WTC11 (cell line): ENCODE results near the gene EHMT1. TPM values are rescaled to one million over a fixed set of nuclear protein-coding genes. Genes with fewer than 3 reads are reported as not detected.

Experiments
- ATAC-seq: fragments of 200-7000 bp; cut with Tn5 transposase; 2 replicates; pipeline ENCODE4 v1.10.0; 2021; ENCODE audit warnings: mild to moderate bottlenecking, moderate library complexity
- CTCF ChIA-PET: fragments of 300-600 bp; sonication (Branson Sonifier 250); formaldehyde crosslinking; loops from one replicate; lab custom pipeline; 2021; ENCODE audit warnings: antibody characterized with exemption; lab: Charles Lee
- POLR2A ChIA-PET: fragments of 350-600 bp; sonication (Branson Sonifier 250); formaldehyde crosslinking; loops from one replicate; lab custom pipeline; 2021; ENCODE audit warnings: antibody characterized with exemption; lab: Charles Lee
- DNase-seq: peaks from one replicate; pipeline ENCODE4 v3.0.0; 2021; ENCODE audit warnings: low spot score
- H3K27ac Mint-ChIP-seq: 2 replicates; pipeline ENCODE4 v1.8.0; 2021; ENCODE audit warnings: mixed read lengths
- H3K27me3 Mint-ChIP-seq: 2 replicates; pipeline ENCODE4 v1.8.0; 2021; ENCODE audit warnings: low read depth, mild to moderate bottlenecking, moderate library complexity, mixed read lengths
- H3K36me3 Mint-ChIP-seq: 2 replicates; pipeline ENCODE4 v1.8.0; 2021; ENCODE audit warnings: mixed read lengths
- H3K4me1 Mint-ChIP-seq: 2 replicates; pipeline ENCODE4 v1.8.0; 2022; ENCODE audit warnings: mixed read lengths
- H3K4me3 Mint-ChIP-seq: 2 replicates; pipeline ENCODE4 v1.8.0; 2021; ENCODE audit warnings: mild to moderate bottlenecking, moderate library complexity, mixed read lengths
- H3K9me3 Mint-ChIP-seq: 2 replicates; pipeline ENCODE4 v1.8.0; 2021; ENCODE audit warnings: mixed read lengths
- ARID4B ChIP-seq: sonication (generic); formaldehyde crosslinking; IDR thresholded peaks from 2 replicates; pipeline ENCODE4 v1.8.0; 2023; ENCODE audit warnings: missing genetic modification reagents, mild to moderate bottlenecking, borderline replicate concordance
- ATF2 ChIP-seq: sonication (generic); formaldehyde crosslinking; IDR thresholded peaks from 2 replicates; pipeline ENCODE4 v1.8.1; 2022; ENCODE audit warnings: low read depth, missing genetic modification reagents, borderline replicate concordance
- CREB1 ChIP-seq: sonication (generic); formaldehyde crosslinking; IDR thresholded peaks from 2 replicates; pipeline ENCODE4 v1.8.0; 2023; ENCODE audit warnings: mild to moderate bottlenecking, missing genetic modification reagents
- CREM ChIP-seq: sonication (generic); formaldehyde crosslinking; IDR thresholded peaks from 2 replicates; pipeline ENCODE4 v1.8.1; 2022; ENCODE audit warnings: mild to moderate bottlenecking, missing genetic modification reagents, moderate library complexity
- ELF4 ChIP-seq: sonication (generic); formaldehyde crosslinking; IDR thresholded peaks from 2 replicates; pipeline ENCODE4 v1.8.1; 2022; ENCODE audit warnings: low read depth, mild to moderate bottlenecking, moderate library complexity, missing genetic modification reagents
- FOXJ3 ChIP-seq: sonication (generic); formaldehyde crosslinking; IDR thresholded peaks from 2 replicates; pipeline ENCODE4 v1.9.0; 2021; ENCODE audit warnings: missing genetic modification reagents, mild to moderate bottlenecking, borderline replicate concordance
- FOXK1 ChIP-seq: sonication (generic); formaldehyde crosslinking; IDR thresholded peaks from 2 replicates; pipeline ENCODE4 v1.8.0; 2022; ENCODE audit warnings: mild to moderate bottlenecking, moderate library complexity, missing genetic modification reagents
- GRHL2 ChIP-seq: fragments of 250-450 bp; sonication (Bioruptor Pico); IDR thresholded peaks from 2 replicates; pipeline ENCODE4 v1.8.0; 2022; ENCODE audit warnings: mild to moderate bottlenecking, moderate library complexity; ENCODE audit not compliant: insufficient replicate concordance, severe bottlenecking
- JUN ChIP-seq: sonication (generic); formaldehyde crosslinking; IDR thresholded peaks from 2 replicates; pipeline ENCODE4 v1.8.0; 2023; ENCODE audit warnings: mild to moderate bottlenecking, missing genetic modification reagents
- NFE2L1 ChIP-seq: sonication (generic); formaldehyde crosslinking; IDR thresholded peaks from 2 replicates; pipeline ENCODE4 v1.8.1; 2023; ENCODE audit warnings: missing genetic modification reagents
- NR3C1 ChIP-seq: sonication (generic); formaldehyde crosslinking; conservative IDR thresholded peaks from 2 replicates; pipeline ENCODE4 v1.8.1; 2023; ENCODE audit warnings: low read depth, mild to moderate bottlenecking, missing genetic modification reagents
- RELA ChIP-seq: sonication (generic); formaldehyde crosslinking; IDR thresholded peaks from 2 replicates; pipeline ENCODE4 v1.8.1; 2022; ENCODE audit warnings: missing genetic modification reagents, mild to moderate bottlenecking, borderline replicate concordance
- SMAD3 ChIP-seq: sonication (generic); formaldehyde crosslinking; IDR thresholded peaks from 2 replicates; pipeline ENCODE4 v1.8.0; 2022; ENCODE audit warnings: missing genetic modification reagents, mild to moderate bottlenecking, borderline replicate concordance
- ZNF121 ChIP-seq: sonication (generic); formaldehyde crosslinking; IDR thresholded peaks from 2 replicates; pipeline ENCODE4 v1.8.0; 2023; ENCODE audit warnings: missing genetic modification reagents
- ZNF138 ChIP-seq: sonication (generic); formaldehyde crosslinking; conservative IDR thresholded peaks from 2 replicates; pipeline ENCODE4 v1.8.1; 2022; ENCODE audit warnings: mild to moderate bottlenecking, moderate library complexity, missing genetic modification reagents
- ZNF263 ChIP-seq: sonication (generic); formaldehyde crosslinking; IDR thresholded peaks from 2 replicates; pipeline ENCODE4 v1.8.1; 2022; ENCODE audit warnings: low read depth, mild to moderate bottlenecking, moderate library complexity, missing genetic modification reagents
- ZNF317 ChIP-seq: sonication (generic); formaldehyde crosslinking; IDR thresholded peaks from 2 replicates; pipeline ENCODE4 v1.8.1; 2023; ENCODE audit warnings: low read depth, mild to moderate bottlenecking, moderate library complexity, missing genetic modification reagents, borderline replicate concordance
- total RNA-seq: library from RNA; stranded (reverse); gene quantifications from 3 replicates; pipeline ENCODE4 v1.2.3, GENCODE V29; 2021
- TF ChIP-seq, protein P1 (sequence below): sonication (generic); formaldehyde crosslinking; IDR thresholded peaks from 2 replicates; pipeline ENCODE4 v1.8.1; 2023; ENCODE audit warnings: mild to moderate bottlenecking, missing genetic modification reagents, moderate library complexity
- TF ChIP-seq, protein P2 (sequence below): fragments of 250-450 bp; sonication (Bioruptor Pico); IDR thresholded peaks from 2 replicates; pipeline ENCODE4 v1.9.0; 2021; ENCODE audit warnings: mild to moderate bottlenecking, borderline replicate concordance

Gene EHMT1
- total RNA-seq, 1 experiment from 2014 or later, result 170 TPM

GRCh38 chr9:137721479-137721878 is 102.7 kb downstream of the EHMT1 start:
- no peak for ATAC-seq
- Mint-ChIP-seq H3K36me3 (peaks cover 64% of the 10 kb centered on the region), H3K27ac (peak overlapping the region; percentile 97), H3K4me1 (peaks cover 30% of the 10 kb centered on the region), H3K9me3 (peaks cover 20% of the 10 kb centered on the region), H3K4me3 (no peak overlapping the region), H3K27me3 (no peaks in the 10 kb centered on the region)
- no peak for DNase-seq
- ChIA-PET POLR2A (no interaction called here), CTCF (no interaction called here)
- no peak for TF ChIP-seq NR3C1
- no peak for TF ChIP-seq CREB1 (CRISPR knock-in tag)

DNA sequence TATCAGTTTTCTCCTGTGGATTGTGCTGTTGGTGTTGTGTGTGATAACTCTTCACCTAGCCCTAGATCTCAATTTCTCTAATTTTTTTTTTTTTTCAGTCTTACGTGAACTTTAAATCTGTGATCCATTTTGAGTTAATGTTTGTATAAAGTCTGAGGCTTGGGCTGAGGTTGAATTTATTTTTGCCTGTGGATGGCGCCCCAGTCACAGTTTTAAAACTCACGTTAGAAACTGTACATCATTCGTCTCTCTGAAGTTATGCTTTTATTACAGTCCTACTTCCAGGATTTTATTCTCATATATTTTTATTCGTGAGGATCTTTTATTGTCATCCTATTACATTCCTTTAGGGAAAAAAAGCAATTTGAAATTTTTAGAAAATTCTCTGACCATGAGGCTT is 103.1 kb downstream of the EHMT1 start:
- CTCF ChIA-PET, result no interaction called here
- POLR2A ChIA-PET, result no interaction called here
- no peak for ATAC-seq
- Mint-ChIP-seq H3K4me1 (peaks cover 30% of the 10 kb centered on the region), H3K9me3 (peaks cover 20% of the 10 kb centered on the region), H3K36me3 (peaks cover 64% of the 10 kb centered on the region), H3K27ac (peak overlapping the region; percentile 97), H3K4me3 (no peak overlapping the region), H3K27me3 (no peaks in the 10 kb centered on the region)
- DNase-seq, result no peak
- TF ChIP-seq, protein P1, sequence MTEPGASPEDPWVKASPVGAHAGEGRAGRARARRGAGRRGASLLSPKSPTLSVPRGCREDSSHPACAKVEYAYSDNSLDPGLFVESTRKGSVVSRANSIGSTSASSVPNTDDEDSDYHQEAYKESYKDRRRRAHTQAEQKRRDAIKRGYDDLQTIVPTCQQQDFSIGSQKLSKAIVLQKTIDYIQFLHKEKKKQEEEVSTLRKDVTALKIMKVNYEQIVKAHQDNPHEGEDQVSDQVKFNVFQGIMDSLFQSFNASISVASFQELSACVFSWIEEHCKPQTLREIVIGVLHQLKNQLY (CRISPR knock-in tag), result no peak
- TF ChIP-seq RELA (CRISPR knock-in tag) (no peak), ATF2 (CRISPR knock-in tag) (no peak), ZNF263 (CRISPR knock-in tag) (no peak), ELF4 (no peak), ZNF317 (CRISPR knock-in tag) (no peak), ZNF121 (CRISPR knock-in tag) (no peak), JUN (CRISPR knock-in tag) (no peak), FOXK1 (CRISPR knock-in tag) (no peak), ZNF138 (CRISPR knock-in tag) (no peak), GRHL2 (CRISPR knock-in tag) (no peak), ARID4B (CRISPR knock-in tag) (no peak), NFE2L1 (no peak), FOXJ3 (CRISPR knock-in tag) (no peak), SMAD3 (CRISPR knock-in tag) (no peak), CREM (no peak)
- TF ChIP-seq, protein P2, sequence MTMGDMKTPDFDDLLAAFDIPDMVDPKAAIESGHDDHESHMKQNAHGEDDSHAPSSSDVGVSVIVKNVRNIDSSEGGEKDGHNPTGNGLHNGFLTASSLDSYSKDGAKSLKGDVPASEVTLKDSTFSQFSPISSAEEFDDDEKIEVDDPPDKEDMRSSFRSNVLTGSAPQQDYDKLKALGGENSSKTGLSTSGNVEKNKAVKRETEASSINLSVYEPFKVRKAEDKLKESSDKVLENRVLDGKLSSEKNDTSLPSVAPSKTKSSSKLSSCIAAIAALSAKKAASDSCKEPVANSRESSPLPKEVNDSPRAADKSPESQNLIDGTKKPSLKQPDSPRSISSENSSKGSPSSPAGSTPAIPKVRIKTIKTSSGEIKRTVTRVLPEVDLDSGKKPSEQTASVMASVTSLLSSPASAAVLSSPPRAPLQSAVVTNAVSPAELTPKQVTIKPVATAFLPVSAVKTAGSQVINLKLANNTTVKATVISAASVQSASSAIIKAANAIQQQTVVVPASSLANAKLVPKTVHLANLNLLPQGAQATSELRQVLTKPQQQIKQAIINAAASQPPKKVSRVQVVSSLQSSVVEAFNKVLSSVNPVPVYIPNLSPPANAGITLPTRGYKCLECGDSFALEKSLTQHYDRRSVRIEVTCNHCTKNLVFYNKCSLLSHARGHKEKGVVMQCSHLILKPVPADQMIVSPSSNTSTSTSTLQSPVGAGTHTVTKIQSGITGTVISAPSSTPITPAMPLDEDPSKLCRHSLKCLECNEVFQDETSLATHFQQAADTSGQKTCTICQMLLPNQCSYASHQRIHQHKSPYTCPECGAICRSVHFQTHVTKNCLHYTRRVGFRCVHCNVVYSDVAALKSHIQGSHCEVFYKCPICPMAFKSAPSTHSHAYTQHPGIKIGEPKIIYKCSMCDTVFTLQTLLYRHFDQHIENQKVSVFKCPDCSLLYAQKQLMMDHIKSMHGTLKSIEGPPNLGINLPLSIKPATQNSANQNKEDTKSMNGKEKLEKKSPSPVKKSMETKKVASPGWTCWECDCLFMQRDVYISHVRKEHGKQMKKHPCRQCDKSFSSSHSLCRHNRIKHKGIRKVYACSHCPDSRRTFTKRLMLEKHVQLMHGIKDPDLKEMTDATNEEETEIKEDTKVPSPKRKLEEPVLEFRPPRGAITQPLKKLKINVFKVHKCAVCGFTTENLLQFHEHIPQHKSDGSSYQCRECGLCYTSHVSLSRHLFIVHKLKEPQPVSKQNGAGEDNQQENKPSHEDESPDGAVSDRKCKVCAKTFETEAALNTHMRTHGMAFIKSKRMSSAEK (CRISPR knock-in tag), result no peak
